HEK293T (cell line): Measurements from ENCODE around the gene ARHGEF10L.

ENCODE experiments used
- CTCF ChIA-PET: fragments of 350-600 bp; formaldehyde crosslinking; extraction: SDS; loops from one replicate; lab custom pipeline; 2021; ENCODE audit warnings: antibody characterized with exemption, inconsistent platforms; lab: Yijun Ruan, JAX
- POLR2A ChIA-PET: fragments of 350-600 bp; formaldehyde crosslinking; extraction: SDS; loops from one replicate; lab custom pipeline; 2020; ENCODE audit warnings: antibody characterized with exemption, inconsistent platforms; lab: Yijun Ruan, JAX
- DNase-seq: peaks from one replicate; pipeline ENCODE4 v3.0.0; 2012; ENCODE audit warnings: mixed read lengths; ENCODE audit errors: extremely low spot score
- ARNT ChIP-seq: fragments of 450-650 bp; IDR thresholded peaks from 2 replicates; pipeline ENCODE4 v1.6.1; 2017; ENCODE audit warnings: mild to moderate bottlenecking
- BHLHE40 ChIP-seq: fragments of 450-650 bp; IDR thresholded peaks from 2 replicates; pipeline ENCODE4 v1.6.1; 2016; ENCODE audit warnings: mild to moderate bottlenecking, moderate library complexity, borderline replicate concordance
- CTBP1 ChIP-seq: fragments of 450-650 bp; IDR thresholded peaks from 2 replicates; pipeline ENCODE4 v1.6.1; 2016; ENCODE audit warnings: borderline replicate concordance
- ELF4 ChIP-seq: fragments of 450-650 bp; IDR thresholded peaks from 2 replicates; pipeline ENCODE4 v1.6.1; 2017; ENCODE audit warnings: antibody characterized with exemption
- FOXA1 ChIP-seq: fragments of 450-650 bp; IDR thresholded peaks from 2 replicates; pipeline ENCODE4 v1.6.1; 2016; ENCODE audit warnings: mild to moderate bottlenecking
- FOXK2 ChIP-seq: fragments of 450-650 bp; IDR thresholded peaks from 2 replicates; pipeline ENCODE4 v1.6.1; 2016; ENCODE audit warnings: mild to moderate bottlenecking
- FOXM1 ChIP-seq: fragments of 450-650 bp; IDR thresholded peaks from 2 replicates; pipeline ENCODE4 v1.6.1; 2017; ENCODE audit warnings: mild to moderate bottlenecking, borderline replicate concordance
- HDGF ChIP-seq: fragments of 450-650 bp; IDR thresholded peaks from 2 replicates; pipeline ENCODE4 v1.6.1; 2017; ENCODE audit warnings: antibody characterized with exemption, borderline replicate concordance
- L3MBTL2 ChIP-seq: fragments of 450-650 bp; conservative IDR thresholded peaks from 2 replicates; pipeline ENCODE4 v1.6.1; 2016; ENCODE audit warnings: mild to moderate bottlenecking
- LEF1 ChIP-seq: fragments of 450-650 bp; IDR thresholded peaks from 2 replicates; pipeline ENCODE4 v1.6.1; 2017; ENCODE audit warnings: mild to moderate bottlenecking, borderline replicate concordance
- NFRKB ChIP-seq: fragments of 450-650 bp; IDR thresholded peaks from 2 replicates; pipeline ENCODE4 v1.6.1; 2016; ENCODE audit warnings: mild to moderate bottlenecking, moderate library complexity
- PKNOX1 ChIP-seq: fragments of 450-650 bp; IDR thresholded peaks from 2 replicates; pipeline ENCODE4 v1.6.1; 2016
- SP1 ChIP-seq: fragments of 450-650 bp; IDR thresholded peaks from 2 replicates; pipeline ENCODE4 v1.6.1; 2017
- SUZ12 ChIP-seq: fragments of 450-650 bp; IDR thresholded peaks from 2 replicates; pipeline ENCODE4 v1.6.1; 2016; ENCODE audit warnings: mild to moderate bottlenecking
- TARDBP ChIP-seq: fragments of 450-650 bp; IDR thresholded peaks from 2 replicates; pipeline ENCODE4 v1.6.1; 2016
- ZNF384 ChIP-seq: fragments of 450-650 bp; IDR thresholded peaks from 2 replicates; pipeline ENCODE4 v1.6.1; 2016

ARHGEF10L gene

GRCh38 chr1:17721444-17721843, 181.9 kb downstream of the ARHGEF10L start:
- TF ChIP-seq BHLHE40 (no peak), PKNOX1 (no peak), ELF4 (no peak), FOXK2 (no peak), ARNT (no peak), LEF1 (no peak), TARDBP (no peak)
- no peak for DNase-seq
- CTCF ChIA-PET = no interaction called here
- POLR2A ChIA-PET = no interaction called here

GRCh38 chr1:17723684-17724083, 184.2 kb downstream of the ARHGEF10L start:
- ChIA-PET POLR2A (no interaction called here), CTCF (interaction anchor here (1.4 kb wide), 1 partner anchor 62 kb away, joined by 3 read pairs; no protein-coding TSS in a partner anchor)
- no peak for DNase-seq
- TF ChIP-seq FOXK2 (no peak), TARDBP (no peak), SP1 (no peak), LEF1 (no peak), ZNF384 (no peak), SUZ12 (no peak), NFRKB (no peak), L3MBTL2 (no peak), ARNT (no peak), PKNOX1 (no peak), FOXA1 (no peak)

- CTCF ChIA-PET = interaction anchor here (0.9 to 1.4 kb wide), 2 partner anchors 21 to 63 kb away, joined by 3 read pairs; no protein-coding TSS in a partner anchor
- POLR2A ChIA-PET = no interaction called here
- DNase-seq = no peak
- TF ChIP-seq ZNF384 (no peak), SP1 (no peak), PKNOX1 (no peak), FOXK2 (no peak), FOXA1 (no peak), FOXM1 (no peak), CTBP1 (no peak), NFRKB (no peak), HDGF (no peak), ARNT (no peak), ELF4 (no peak)
Observed at GRCh38 chr1:17724150-17724549, 184.7 kb downstream of the ARHGEF10L start.

GRCh38 chr1:17725084-17725719, 185.7 kb downstream of the ARHGEF10L start:
- TF ChIP-seq FOXK2 (no peak), BHLHE40 (no peak), FOXA1 (no peak), LEF1 (no peak), ELF4 (no peak), SP1 (no peak), HDGF (no peak), L3MBTL2 (no peak), NFRKB (no peak), TARDBP (no peak), ARNT (no peak), ZNF384 (no peak), CTBP1 (no peak), FOXM1 (no peak), SUZ12 (no peak), PKNOX1 (no peak)
- DNase-seq = no peak
- ChIA-PET POLR2A (no interaction called here), CTCF (interaction anchor here (0.6 to 1.4 kb wide), 4 partner anchors 9 to 438 kb away, joined by 3 to 5 read pairs (median 3); no protein-coding TSS in a partner anchor)

GRCh38 chr1:17725811-17726582, 186.5 kb downstream of the ARHGEF10L start:
- DNase-seq = no peak
- TF ChIP-seq ZNF384 (no peak), ELF4 (no peak), ARNT (no peak), CTBP1 (no peak), PKNOX1 (no peak), TARDBP (no peak), FOXA1 (no peak), FOXM1 (no peak), HDGF (no peak), LEF1 (no peak), SP1 (no peak), L3MBTL2 (no peak)
- ChIA-PET POLR2A (no interaction called here), CTCF (interaction anchor here (0.6 kb wide), 1 partner anchor 10 kb away, joined by 3 read pairs; no protein-coding TSS in a partner anchor)
